GM21619 (cell line): ENCODE measurements around the gene NEK6.

Source experiments
- ATAC-seq: cut with Tn5 transposase; IDR thresholded peaks from one replicate; pipeline ENCODE4 v1.9.1; 2021; ENCODE audit not compliant: unreplicated experiment

The NEK6 gene

DNA sequence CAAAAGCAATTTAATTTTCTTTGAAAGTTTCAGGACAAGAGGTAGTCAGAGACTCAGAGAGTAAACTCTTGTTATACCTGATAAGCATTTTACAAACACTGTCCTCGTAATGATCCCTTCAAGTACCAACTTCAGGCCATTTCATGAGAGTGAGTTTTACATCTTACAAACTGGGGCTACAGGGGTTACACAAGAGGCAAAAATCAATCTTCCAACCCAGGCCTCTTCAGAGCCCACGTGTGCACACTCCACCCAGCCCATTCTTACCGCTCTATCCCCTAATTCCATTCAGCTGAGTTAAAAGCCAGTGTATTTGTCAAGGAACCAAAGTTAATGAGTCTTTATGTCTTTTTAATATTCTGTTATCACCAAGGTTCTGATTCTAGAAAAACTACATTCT is 110.9 kb downstream of the NEK6 start:
- no peak for ATAC-seq

DNA sequence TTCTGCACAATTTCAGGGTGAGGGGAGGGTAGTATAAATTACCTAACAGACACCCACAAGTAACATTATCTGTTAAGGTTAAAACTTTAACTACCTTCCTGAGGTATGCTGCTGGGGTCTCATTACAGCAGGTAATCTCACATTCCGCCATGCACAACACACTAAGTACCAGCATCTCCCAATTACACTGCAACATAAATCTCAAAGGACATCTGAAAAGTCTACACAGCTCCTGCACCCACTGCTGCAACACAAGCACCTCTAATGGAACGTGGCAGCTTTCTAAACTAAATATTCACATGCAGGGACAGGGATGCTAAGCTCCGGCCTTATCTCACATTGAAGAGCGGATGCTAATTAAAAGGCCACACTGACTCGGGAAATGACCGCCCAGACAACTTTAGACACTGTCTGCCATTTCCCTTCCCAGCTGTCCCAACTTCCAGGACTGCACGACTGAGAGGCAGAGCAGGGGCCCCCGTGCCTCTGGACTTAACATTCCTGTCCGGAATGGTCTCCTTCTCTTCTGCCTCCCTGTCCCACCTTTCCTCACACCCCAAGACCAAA is 111.6 kb downstream of the NEK6 start:
- no peak for ATAC-seq

- ATAC-seq: no peak
Observed at GRCh38 chr9:124370896-124371582, 113.3 kb downstream of the NEK6 start.

- ATAC-seq: no peak
Observed at GRCh38 chr9:124372038-124372437, 114.3 kb downstream of the NEK6 start.

DNA sequence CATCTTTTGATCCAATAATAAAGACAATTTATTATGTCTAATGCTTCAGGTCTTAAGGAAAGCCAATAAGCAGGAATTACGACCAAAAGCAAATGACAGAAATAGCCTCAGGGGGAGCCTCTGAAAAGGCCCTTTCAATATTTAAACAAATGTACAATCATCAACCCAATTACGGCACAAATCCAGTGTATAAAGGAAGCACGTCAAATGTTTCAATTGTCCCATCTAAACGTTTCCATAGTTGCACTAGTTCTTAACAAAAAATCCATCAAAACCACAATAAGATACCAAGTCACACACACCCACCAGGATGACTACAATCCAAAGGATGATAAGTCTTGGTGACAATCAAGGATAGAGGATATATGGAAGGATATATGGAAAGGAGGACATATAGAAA is 115.6 kb downstream of the NEK6 start:
- no peak for ATAC-seq

DNA sequence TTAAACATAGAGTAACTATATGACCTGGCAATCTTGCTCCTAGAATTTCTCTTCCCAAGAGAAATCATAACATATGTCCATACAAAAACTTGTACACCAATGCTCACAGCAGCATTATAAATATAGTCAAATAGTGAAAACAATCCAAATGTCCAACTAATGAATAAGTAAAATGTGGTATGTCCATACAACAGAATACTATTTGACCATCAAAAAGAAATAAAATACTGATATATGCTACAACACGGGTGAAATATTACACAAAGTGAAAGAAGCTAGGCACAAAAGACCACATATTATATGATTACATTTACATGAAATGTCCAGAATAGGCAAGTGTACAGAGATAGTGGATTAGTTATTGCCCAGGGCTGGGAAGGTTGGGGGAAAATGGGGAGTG is 116.1 kb downstream of the NEK6 start:
- no peak for ATAC-seq

DNA sequence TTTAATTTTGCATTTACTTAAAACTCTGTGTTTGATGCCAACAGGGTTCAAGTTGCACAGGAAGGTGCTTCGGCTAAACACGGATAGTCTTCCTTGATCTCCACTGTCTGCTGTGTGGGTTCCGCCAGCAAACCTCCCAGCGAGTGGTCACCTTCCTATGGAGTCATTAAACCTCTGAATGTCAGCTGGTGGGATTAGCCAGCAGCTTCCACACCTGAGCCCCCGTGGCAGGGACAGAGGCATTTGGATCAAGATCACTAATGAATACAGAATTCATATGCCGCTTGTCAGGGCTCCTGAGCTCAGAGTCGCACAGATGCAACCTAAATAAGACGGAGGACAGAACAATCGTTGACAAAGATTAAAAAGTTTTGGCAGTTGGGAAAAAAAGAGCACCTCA is 118.0 kb downstream of the NEK6 start:
- no peak for ATAC-seq

- ATAC-seq: no peak
Observed at GRCh38 chr9:124376329-124376728, 118.6 kb downstream of the NEK6 start.

DNA sequence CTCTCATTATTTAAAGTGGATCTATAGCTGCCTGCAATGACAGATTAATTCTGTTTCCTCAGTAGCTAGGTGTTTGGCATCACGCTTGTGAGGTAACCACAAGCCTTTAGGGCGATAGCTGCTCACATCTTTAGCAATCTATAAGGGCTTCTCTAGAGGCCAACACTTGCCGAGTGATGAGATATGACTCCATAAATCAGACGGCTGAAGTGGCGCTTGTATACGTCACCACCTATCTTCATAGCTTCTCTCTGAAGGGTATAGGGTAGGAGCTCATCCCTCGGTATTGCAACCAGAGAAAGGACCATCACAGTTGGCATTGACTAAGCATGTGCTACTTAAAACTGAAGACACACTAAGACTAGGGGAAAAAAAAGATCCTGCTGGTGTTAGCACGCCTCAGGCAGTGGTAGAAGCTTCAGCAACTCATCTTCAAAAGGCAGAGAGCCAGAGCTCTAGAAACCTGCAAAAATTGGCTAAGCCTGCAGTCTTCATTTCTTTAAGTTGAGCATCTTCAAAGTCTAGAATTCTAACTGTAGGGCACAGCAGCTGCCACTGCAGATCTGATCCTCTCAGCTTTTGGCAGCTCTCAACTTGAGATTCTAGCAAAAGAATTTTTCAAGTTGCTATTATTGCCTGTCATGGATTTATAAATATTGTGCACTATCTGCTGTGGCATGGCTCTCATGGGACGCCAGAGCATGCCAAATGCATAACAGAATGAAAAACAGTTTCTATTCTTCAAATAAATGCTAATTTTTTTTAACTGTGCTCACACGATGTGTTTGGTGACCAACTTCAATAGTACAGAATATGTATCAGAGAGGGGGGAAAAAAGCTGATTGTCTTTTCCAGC is 120.0 kb downstream of the NEK6 start:
- ATAC-seq: no peak

- ATAC-seq: no peak
Observed at GRCh38 chr9:124381170-124381945, 123.6 kb downstream of the NEK6 start.

DNA sequence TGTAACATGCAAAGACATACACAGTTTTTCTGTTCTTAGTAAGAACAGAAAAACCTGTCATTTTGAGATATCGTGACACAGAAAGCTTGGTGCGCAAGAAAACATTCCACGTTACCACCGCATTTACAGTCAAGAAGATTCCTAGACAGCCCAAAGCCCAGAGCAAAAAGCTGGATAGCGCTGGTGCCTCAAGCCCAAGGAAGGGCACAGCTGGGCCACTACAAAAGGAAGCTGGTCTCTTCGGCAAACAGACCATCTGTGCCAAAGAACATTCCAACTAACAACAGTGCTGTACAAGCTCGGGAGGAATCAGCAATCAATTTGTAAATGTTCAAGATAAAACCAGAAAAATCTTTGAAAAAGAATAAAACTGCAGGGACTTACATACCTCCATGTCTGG is 126.5 kb downstream of the NEK6 start:
- no peak for ATAC-seq

GRCh38 chr9:124384846-124385245 is 127.1 kb downstream of the NEK6 start:
- ATAC-seq: no peak

- ATAC-seq: no peak
Observed at GRCh38 chr9:124385623-124386022, 127.9 kb downstream of the NEK6 start.

DNA sequence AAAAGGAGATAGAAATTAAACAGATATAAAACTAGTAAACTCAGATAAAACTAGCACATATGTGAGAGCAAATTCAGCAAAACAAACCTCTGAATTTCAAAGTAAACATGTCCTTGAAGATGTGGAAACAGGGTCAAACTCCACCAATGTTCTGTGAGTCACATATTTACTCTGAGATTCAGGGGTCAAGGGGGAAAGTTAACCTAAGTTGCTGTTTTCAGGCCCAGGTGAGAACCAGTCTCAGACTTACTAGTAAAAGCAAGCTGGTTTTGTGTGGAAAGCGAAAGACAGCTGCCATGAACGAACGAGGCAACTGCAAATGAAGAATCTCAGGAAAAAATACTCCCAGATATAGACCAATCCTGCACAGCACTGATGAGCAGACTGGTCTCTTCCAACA is 128.5 kb downstream of the NEK6 start:
- no peak for ATAC-seq

DNA sequence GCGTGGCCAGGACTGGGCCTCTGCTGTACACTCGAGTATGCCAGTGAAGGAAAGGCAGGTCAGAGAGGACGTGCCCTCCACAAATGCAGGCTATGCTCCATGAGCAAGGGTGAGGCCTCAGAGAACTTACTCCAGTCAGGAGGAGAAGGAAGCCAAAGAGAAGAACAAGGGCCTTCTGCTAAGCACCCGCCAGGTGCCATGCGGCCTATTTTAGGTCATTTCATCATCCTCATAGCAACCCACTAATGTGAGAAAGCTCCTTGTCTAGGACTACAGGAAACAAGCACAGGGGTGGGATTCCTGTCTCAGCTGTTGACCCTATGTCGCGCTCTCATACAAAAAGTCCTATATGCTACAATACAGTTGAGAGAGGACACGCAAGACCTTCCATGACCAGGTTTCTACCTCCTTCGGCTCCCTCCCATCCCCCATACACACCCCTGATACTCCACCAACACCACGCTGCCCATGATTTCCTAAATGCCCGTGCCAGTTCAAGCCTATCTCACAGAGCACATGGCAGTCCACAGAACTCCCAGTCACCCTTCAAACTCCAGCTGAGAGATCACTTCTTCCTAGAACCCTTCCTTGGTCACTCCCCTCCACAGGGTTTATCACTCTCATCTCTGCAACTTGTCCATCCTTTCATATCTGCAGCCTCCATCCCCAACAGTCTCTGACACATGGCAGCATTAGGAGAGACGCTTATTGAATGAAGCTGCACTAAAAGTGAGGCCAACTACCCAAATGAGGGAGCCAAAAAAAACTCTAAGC is 130.7 kb downstream of the NEK6 start:
- no peak for ATAC-seq

DNA sequence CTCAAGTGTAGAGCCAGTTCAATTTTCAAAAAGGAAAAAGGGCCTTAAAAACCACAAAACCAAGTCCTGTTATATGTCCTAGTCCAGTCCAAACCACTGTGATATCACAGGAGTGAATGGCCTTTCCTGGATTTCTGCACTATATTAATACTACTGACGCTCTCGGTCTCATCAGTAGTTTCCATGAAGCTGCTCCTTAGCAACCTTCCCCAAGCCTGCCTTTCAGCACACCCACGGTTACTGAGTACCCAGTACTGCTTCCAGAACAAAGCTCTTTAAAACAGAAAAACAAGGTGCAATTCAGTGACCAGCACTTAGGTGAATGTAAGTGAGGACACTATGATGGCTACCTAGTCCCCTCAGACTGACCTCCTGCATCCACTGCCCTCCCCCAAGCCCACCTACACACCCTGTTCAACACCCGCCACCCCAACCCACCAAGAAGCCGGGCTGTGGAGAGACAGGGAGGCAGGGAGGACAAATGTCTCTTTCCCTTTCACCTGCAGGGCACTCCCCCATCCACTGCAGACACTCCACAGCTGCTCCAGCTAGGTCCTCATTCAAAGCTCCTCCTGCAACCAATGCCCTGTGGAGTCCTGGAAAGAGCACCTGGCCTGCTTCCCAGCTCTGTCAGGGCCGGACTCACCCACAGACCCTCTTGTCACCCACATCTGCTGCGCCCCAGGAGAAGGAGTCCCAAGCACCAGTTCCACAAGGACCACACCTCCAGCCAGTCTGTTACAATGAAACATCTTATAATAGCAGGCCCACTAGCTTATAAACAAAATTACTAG is 131.6 kb downstream of the NEK6 start:
- no peak for ATAC-seq

DNA sequence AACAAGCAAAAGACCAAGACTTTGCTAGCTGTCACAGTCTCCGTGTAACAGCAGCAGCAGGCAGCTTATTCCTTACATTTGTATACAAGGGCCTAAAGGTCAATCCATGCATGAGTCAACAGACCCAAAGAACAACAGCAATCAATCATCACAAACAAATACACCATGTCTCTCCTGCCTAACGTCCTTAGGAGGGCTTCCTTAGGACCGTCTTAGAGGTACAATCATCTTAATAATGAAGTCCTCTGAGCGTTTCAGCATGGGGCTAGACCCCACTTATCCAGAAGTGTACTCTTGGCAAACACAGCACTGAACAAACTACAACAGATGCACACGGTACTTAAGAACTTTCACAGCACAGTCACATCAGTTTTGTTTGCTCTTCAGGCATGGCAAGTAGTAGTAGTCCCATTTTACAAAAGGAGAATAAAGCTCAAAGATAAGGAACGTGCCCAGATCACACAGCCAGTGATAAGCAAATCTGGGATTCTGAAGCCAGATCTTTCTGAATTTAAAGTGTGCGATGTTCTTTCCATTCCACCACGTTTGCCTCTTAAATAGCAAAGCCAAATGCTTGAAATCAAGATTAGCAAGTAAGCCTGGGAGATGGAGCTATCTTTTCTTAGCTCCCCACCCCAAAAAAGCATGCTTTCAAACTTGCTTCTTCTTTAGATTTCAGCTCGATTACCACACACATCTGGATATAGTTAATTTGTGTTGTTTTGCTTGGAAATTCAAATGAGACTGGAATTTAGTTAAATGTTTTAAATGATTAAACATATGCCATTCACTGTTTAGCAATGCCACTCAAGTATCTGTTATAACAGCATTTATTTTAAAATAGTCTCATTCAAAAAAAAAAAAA is 133.3 kb downstream of the NEK6 start:
- ATAC-seq: no peak

DNA sequence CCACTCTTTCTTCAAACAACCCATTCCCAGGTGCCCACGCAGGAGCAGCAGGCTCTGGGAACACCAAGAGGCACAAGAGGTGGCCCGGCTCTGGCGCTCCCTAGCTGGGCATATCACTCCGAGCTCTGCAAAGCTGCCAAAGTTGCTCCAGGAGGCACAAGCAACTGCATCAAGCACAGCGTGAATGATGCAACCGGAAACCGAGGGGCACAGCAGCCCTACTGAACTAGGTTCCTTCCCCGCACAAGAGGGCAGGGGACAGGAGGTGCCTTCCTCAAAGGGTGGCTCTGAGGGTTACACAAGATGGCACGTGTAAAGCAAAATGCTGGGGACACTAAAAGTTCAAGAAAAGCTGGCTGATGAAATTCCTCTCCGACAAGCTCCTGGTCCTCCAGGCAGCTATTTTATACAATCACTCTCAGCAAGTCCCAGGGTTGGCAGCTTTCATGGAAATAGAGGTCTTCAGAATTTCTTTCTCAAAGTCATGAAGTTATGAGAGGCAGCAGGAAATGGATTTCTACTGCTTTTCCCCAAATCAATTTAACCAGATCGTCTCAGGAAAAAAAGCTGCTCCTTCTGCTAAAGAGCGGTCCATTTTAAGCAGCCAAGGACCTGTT is 134.6 kb downstream of the NEK6 start:
- no peak for ATAC-seq
